Endothelial cell (in vitro differentiated cells): ENCODE measurements around the gene NDUFAF5. TPM values are rescaled to one million over a fixed set of nuclear protein-coding genes. Genes with fewer than 3 reads are reported as not detected.

Experiments used
- DNase-seq: peaks from one replicate; pipeline ENCODE4 v3.0.0; 2021; ENCODE audit warnings: low spot score
- H3K27ac Mint-ChIP-seq: one replicate; pipeline ENCODE4 v1.8.0; 2021; ENCODE audit warnings: mixed read lengths, inconsistent platforms; ENCODE audit not compliant: unreplicated experiment
- H3K27me3 Mint-ChIP-seq: one replicate; pipeline ENCODE4 v1.8.0; 2021; ENCODE audit warnings: mild to moderate bottlenecking, moderate library complexity, mixed read lengths, inconsistent platforms; ENCODE audit not compliant: unreplicated experiment
- H3K36me3 Mint-ChIP-seq: one replicate; pipeline ENCODE4 v1.8.0; 2021; ENCODE audit warnings: mild to moderate bottlenecking, low read depth, mixed read lengths, inconsistent platforms; ENCODE audit not compliant: unreplicated experiment
- H3K4me1 Mint-ChIP-seq: one replicate; pipeline ENCODE4 v1.8.0; 2021; ENCODE audit warnings: mild to moderate bottlenecking, mixed read lengths, inconsistent platforms; ENCODE audit not compliant: unreplicated experiment
- H3K4me3 Mint-ChIP-seq: one replicate; pipeline ENCODE4 v1.8.0; 2021; ENCODE audit warnings: mild to moderate bottlenecking, mixed read lengths, inconsistent platforms; ENCODE audit not compliant: unreplicated experiment
- H3K9me3 Mint-ChIP-seq: one replicate; pipeline ENCODE4 v1.8.0; 2021; ENCODE audit warnings: mixed read lengths, inconsistent platforms; ENCODE audit not compliant: unreplicated experiment
- total RNA-seq: library from RNA; stranded (reverse); fragmentation: NEBNext Ultra II Directional; extraction: Animal tissue kit (Norgen Biotek cat#: 25700); gene quantifications from one replicate; pipeline ENCODE4 v1.2.1, GENCODE V29; 2021; ENCODE audit not compliant: unreplicated experiment
- TF ChIP-seq, protein P1 (sequence below): fragments of 200-600 bp; sonication (generic); IDR thresholded peaks from one replicate; pipeline ENCODE4 v1.5.0; 2021; ENCODE audit warnings: antibody characterized with exemption; ENCODE audit not compliant: unreplicated experiment

Gene NDUFAF5
- total RNA-seq, 1 donor from 2014 or later, result 22.5 TPM

DNA sequence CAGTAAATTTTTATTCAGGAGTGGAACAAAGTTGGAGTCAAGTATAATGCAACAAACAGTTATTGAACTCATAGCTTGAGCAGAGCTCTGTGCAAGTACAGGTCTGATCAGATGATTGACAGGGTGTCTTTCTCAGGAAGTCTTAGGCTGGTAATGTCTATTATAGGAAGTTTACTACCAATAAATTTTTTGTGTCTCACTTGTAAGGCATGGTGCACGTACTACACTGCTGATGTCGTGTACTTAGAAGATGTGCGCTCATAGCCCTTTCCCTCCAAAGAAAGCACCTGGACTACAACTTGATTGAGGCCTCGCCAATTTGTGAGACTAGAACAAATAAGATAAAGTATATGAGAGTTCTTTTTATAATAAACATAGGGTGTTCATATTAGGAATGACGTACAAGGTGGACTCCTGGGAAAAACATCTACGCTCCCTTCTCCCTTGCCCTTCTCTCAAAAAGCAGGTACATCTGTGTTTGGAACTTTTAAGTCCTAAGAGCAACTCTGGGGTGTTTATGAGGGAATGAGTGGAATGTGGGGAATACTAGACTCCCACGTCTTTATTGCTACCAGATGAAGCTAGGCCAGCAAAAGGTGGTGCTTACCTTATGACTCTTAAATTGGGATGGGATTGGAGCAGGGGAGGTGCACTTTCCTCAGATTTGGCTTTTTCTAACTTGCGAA is 1.5 kb downstream of the NDUFAF5 start:
- TF ChIP-seq, protein P1, sequence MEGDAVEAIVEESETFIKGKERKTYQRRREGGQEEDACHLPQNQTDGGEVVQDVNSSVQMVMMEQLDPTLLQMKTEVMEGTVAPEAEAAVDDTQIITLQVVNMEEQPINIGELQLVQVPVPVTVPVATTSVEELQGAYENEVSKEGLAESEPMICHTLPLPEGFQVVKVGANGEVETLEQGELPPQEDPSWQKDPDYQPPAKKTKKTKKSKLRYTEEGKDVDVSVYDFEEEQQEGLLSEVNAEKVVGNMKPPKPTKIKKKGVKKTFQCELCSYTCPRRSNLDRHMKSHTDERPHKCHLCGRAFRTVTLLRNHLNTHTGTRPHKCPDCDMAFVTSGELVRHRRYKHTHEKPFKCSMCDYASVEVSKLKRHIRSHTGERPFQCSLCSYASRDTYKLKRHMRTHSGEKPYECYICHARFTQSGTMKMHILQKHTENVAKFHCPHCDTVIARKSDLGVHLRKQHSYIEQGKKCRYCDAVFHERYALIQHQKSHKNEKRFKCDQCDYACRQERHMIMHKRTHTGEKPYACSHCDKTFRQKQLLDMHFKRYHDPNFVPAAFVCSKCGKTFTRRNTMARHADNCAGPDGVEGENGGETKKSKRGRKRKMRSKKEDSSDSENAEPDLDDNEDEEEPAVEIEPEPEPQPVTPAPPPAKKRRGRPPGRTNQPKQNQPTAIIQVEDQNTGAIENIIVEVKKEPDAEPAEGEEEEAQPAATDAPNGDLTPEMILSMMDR, result no peak
- DNase-seq, result no peak
- Mint-ChIP-seq H3K4me1 (peaks cover 14% of the 10 kb centered on the region), H3K27ac (peak overlapping the region; percentile 44), H3K9me3 (no peaks in the 10 kb centered on the region), H3K4me3 (peak overlapping the region; percentile 100), H3K36me3 (peaks cover 16% of the 10 kb centered on the region), H3K27me3 (peaks cover 2% of the 10 kb centered on the region)

DNA sequence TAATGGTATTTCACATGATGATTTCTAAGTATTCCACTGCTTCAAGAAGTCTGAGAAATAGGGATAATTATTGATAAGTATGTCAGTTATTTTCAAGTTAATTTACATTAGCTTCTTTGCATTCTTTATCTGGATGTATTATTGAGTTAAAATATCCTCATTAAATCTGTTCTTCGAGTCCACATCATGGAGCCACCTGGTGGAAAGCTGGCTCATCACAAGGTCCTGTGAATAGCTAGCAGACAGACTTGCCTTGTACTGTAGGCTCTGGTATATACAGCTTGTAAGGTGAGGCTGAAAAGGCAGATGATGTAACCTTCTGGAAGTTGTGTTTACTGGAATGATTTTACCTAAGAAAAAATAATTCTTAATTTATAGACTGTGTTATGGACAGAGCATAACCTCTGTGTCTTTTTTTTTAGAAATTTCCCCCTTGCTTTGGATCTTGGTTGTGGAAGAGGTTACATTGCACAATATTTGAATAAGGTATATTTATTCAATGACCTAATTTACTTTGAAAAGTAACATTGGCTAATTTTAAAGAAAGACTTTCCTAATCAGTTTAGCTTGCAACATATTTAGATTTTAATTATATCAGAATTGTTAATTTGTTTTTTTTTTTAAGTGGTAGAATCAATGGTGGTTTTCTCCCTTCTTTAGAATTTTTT is 3.5 kb downstream of the NDUFAF5 start:
- peaks cover 2% of the 10 kb centered on the region for H3K27me3 Mint-ChIP-seq
- no peak overlapping the region for H3K27ac Mint-ChIP-seq
- peak; percentile 56 for DNase-seq
- peaks cover 23% of the 10 kb centered on the region for H3K36me3 Mint-ChIP-seq
- peaks cover 14% of the 10 kb centered on the region for H3K4me1 Mint-ChIP-seq
- H3K9me3 Mint-ChIP-seq, result no peaks in the 10 kb centered on the region
- no peak overlapping the region for H3K4me3 Mint-ChIP-seq
- TF ChIP-seq, protein P1, result peak; percentile 32

DNA sequence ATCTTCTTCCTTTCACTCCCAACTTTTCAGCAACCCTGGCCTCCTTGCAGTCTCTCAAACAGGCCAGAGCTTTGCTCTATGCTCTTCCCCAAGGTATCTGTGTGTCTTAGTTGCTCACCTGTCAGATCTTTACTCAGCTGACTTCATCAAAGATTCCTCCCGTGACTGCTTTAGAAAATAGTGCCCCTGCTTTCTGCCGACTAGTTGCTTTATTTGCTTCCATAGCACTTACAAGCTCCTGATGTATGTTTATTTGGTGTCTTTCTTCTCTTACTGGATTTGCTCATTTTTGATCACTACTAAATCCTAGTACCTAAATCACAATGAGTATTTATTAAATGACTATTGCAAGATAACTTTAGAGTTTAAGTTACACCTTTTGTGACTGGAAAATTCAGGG is 5.9 kb downstream of the NDUFAF5 start:
- H3K27me3 Mint-ChIP-seq, result peaks cover 2% of the 10 kb centered on the region
- DNase-seq, result no peak
- TF ChIP-seq, protein P1, result no peak
- no peaks in the 10 kb centered on the region for H3K9me3 Mint-ChIP-seq
- peaks cover 9% of the 10 kb centered on the region for H3K4me1 Mint-ChIP-seq
- no peak overlapping the region for H3K27ac Mint-ChIP-seq
- H3K36me3 Mint-ChIP-seq, result peaks cover 34% of the 10 kb centered on the region
- H3K4me3 Mint-ChIP-seq, result peak overlapping the region; percentile 3

DNA sequence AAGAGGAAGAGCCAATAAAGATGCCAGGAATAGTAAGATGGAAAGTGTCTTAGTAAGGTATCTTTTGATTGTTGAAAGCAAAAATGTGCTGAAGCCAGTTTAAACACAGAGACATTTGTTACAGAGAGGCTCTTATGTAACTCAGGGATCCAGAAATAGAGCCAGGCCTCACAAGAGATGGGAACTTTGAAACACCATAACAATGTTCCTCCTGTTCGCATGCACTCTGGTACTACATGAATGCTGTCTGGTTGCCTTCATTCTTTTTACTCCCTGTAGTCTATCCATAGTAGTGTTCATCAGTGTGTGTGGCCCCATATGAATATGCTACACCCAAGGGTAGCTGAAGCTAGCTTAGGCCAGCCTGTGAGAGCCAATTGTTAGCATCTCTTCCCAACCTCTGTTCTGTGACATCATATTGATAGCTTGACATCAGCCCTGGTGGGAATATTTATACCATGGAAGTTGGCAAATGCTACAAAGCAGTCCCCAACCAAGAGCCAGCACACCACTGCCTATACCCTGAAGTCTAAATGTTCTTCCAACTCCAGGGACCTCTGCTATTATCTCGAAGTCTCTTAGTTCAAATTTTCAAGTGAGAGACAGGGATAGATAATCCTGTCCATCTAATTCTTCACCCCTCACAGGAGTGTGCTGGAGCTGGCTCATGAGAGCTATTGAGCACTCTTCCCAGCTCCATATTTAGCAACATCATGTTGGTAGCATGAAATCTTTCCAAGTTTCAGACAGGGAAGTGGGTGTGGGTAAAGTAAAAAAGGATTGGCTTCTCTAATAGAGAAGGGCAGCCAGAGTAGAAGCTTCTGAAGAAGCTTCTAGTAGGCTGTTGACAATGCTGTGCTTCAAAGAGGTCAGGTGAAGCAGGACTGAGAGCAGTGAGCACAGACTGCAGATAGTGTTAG is 7.0 kb downstream of the NDUFAF5 start:
- Mint-ChIP-seq H3K9me3 (no peaks in the 10 kb centered on the region), H3K27ac (peak overlapping the region; percentile 76), H3K4me3 (no peak overlapping the region), H3K4me1 (no peaks in the 10 kb centered on the region), H3K36me3 (peaks cover 42% of the 10 kb centered on the region), H3K27me3 (no peaks in the 10 kb centered on the region)
- TF ChIP-seq, protein P1, result no peak
- DNase-seq, result no peak
